A549 (cell line): ENCODE results near the gene TMEM54. TPM values are rescaled to one million over a fixed set of nuclear protein-coding genes. Genes with fewer than 3 reads are reported as not detected.

Experiments used
- ATAC-seq, 2 experiments: fragments of 200-7000 bp in 1 of 2; fragments of >200 bp in 1 of 2; cut with Nextera tagmentation in 1 of 2; cut with Tn5 transposase in 1 of 2; 3 replicates each; pipeline versions ENCODE4 v1.8.0 to v1.9.1; 2018 to 2020; ENCODE audit warnings: mild to moderate bottlenecking in 1 of 2, moderate library complexity in 1 of 2
- CTCF ChIA-PET: fragments of 300-600 bp; sonication (Branson Sonifier 250); formaldehyde crosslinking; extraction: SDS; loops from one replicate; lab custom pipeline; 2021; ENCODE audit warnings: antibody characterized with exemption, inconsistent platforms; lab: Yijun Ruan, JAX
- POLR2A ChIA-PET: fragments of 350-600 bp; formaldehyde crosslinking; extraction: SDS; loops from one replicate; lab custom pipeline; 2021; ENCODE audit warnings: antibody characterized with exemption, inconsistent platforms; lab: Yijun Ruan, JAX
- DNase-seq, 2 experiments: peaks; one replicate each; pipeline versions ENCODE4 v3.0.0 to v3.0.0-alpha.2; 2011 to 2016; ENCODE audit warnings: low read depth in 1 of 2, low spot score in 1 of 2
- FAIRE-seq: peaks from 2 replicates; lab custom pipeline; 2011; peaks lifted over from hg19 to GRCh38; lab: Jason Lieb, UNC
- H3K27ac ChIP-seq, 2 experiments: fragments of >200 bp; sonication (Bioruptor Twin); formaldehyde crosslinking; 3 replicates each; pipeline ENCODE4 v1.5.1; 2016 to 2017
- H3K4me1 ChIP-seq: fragments of >200 bp; sonication (Bioruptor Twin); formaldehyde crosslinking; 3 replicates; pipeline ENCODE4 v1.6.1; 2016
- H3K4me2 ChIP-seq: fragments of >200 bp; sonication (Bioruptor Twin); formaldehyde crosslinking; 3 replicates; pipeline ENCODE4 v1.6.1; 2016
- H3K4me3 ChIP-seq: fragments of >200 bp; sonication (Bioruptor Twin); formaldehyde crosslinking; 3 replicates; pipeline ENCODE4 v1.5.1; 2016
- H3K9me3 ChIP-seq: fragments of >200 bp; sonication (Bioruptor Twin); formaldehyde crosslinking; 3 replicates; pipeline ENCODE4 v1.6.1; 2016
- PHF8 ChIP-seq: fragments of 200-600 bp; sonication (generic); IDR thresholded peaks from 2 replicates; pipeline ENCODE4 v1.6.1; 2016; ENCODE audit warnings: low read depth, mild to moderate bottlenecking, antibody characterized with exemption, moderate library complexity, borderline replicate concordance
- RCOR1 ChIP-seq: fragments of 150-350 bp; IDR thresholded peaks from 2 replicates; pipeline ENCODE4 v1.6.1; 2014; ENCODE audit warnings: antibody characterized with exemption, low read length, low read depth
- REST ChIP-seq: fragments of 200-600 bp; sonication (generic); IDR thresholded peaks from 2 replicates; pipeline ENCODE4 v1.6.1; 2016; ENCODE audit warnings: antibody characterized with exemption, mild to moderate bottlenecking, moderate library complexity
- WGBS: methylation state at CpG from one replicate; pipeline ENCODE4 v1.1.6; 2017; ENCODE audit errors: missing lambda C conversion rate; 5-methylcytosine and 5-hydroxymethylcytosine counted together
- polyA plus RNA-seq, 4 experiments: library from polyadenylated mRNA; depleted of rRNA in 3 of 4; stranded (reverse); fragments of >200 nt; fragmentation: RNase III in 1 of 4; extraction: RNeasy Plus Mini Kit Qiagen cat#74134 plus additional on column Dnase treatment in 1 of 4; gene quantifications; 2 replicates in 3 of 4; 3 replicates in 1 of 4; pipeline ENCODE4 v1.2.3, GENCODE V29; 2011 to 2017

Gene TMEM54
- polyA plus RNA-seq, 2 of the 4 experiments (the other 2 are of a cell fraction), result 22.1 to 29.7 TPM

- ChIA-PET CTCF (interaction anchor here (0.5 to 1.8 kb wide), 4 partner anchors 18 to 446 kb away, joined by 3 to 6 read pairs (median 4); no protein-coding TSS in a partner anchor), POLR2A (no interaction called here)
- peaks cover 6% of the 10 kb centered on the region; the same call in 1 of the 3 replicates for H3K9me3 ChIP-seq
- WGBS, result 48% methylated on average over 2 of the region's 2 CpGs
- no peaks in the 10 kb centered on the region for H3K4me1 ChIP-seq
- H3K4me3 ChIP-seq, result no peak overlapping the region
- no peak for FAIRE-seq
- H3K27ac ChIP-seq, result no peak overlapping the region
- no peak overlapping the region for H3K4me2 ChIP-seq
- ATAC-seq, result no peak
- TF ChIP-seq REST, result no peak
- no peak for TF ChIP-seq RCOR1
- no peak for TF ChIP-seq PHF8
- DNase-seq, result no peak
These were observed 52.7 kb downstream of the TMEM54 start for GRCh38 chr1:32848354-32849063.

Other genes with a start within 250 kb of the TMEM54 start
- gene SYNC, start 198.6 kb downstream of the TMEM54 start, polyA plus RNA-seq (2011; rRNA removed), result 5.5 and 7.7 TPM in 2 replicates
- 10.0 to 12.0 TPM (median 11.6 TPM) in 3 replicates for gene SYNC, start 198.6 kb downstream of the TMEM54 start, polyA plus RNA-seq (2017; fragmentation: RNase III; extraction: RNeasy Plus Mini Kit Qiagen cat#74134 plus additional on column Dnase treatment)
- 103 and 105 TPM in 2 replicates for gene YARS1, start 84.0 kb downstream of the TMEM54 start, polyA plus RNA-seq (2011; rRNA removed)
- gene YARS1, start 84.0 kb downstream of the TMEM54 start, polyA plus RNA-seq (2017; fragmentation: RNase III; extraction: RNeasy Plus Mini Kit Qiagen cat#74134 plus additional on column Dnase treatment), result 83.2 to 103 TPM (median 92.5 TPM) in 3 replicates
- 39.3 and 41.9 TPM in 2 replicates for gene S100PBP, start 83.7 kb downstream of the TMEM54 start, polyA plus RNA-seq (2011; rRNA removed)
- gene S100PBP, start 83.7 kb downstream of the TMEM54 start, polyA plus RNA-seq (2017; fragmentation: RNase III; extraction: RNeasy Plus Mini Kit Qiagen cat#74134 plus additional on column Dnase treatment), result 15.9 to 17.0 TPM (median 16.1 TPM) in 3 replicates
- gene FNDC5, start 30.5 kb downstream of the TMEM54 start, polyA plus RNA-seq (2011; rRNA removed), result 0.26 and 0.78 TPM in 2 replicates
- gene FNDC5, start 30.5 kb downstream of the TMEM54 start, polyA plus RNA-seq (2017; fragmentation: RNase III; extraction: RNeasy Plus Mini Kit Qiagen cat#74134 plus additional on column Dnase treatment), result 0.35 to 0.99 TPM (median 0.98 TPM) in 3 replicates
- 0.08 and 0.34 TPM in 2 replicates for gene HPCA, start 14.9 kb downstream of the TMEM54 start, polyA plus RNA-seq (2011; rRNA removed)
- 0.21 to 0.65 TPM (median 0.30 TPM) in 3 replicates for gene HPCA, start 14.9 kb downstream of the TMEM54 start, polyA plus RNA-seq (2017; fragmentation: RNase III; extraction: RNeasy Plus Mini Kit Qiagen cat#74134 plus additional on column Dnase treatment)
- 21.7 and 22.6 TPM in 2 replicates for gene RNF19B, start 63.4 kb upstream of the TMEM54 start, polyA plus RNA-seq (2011; rRNA removed)
- 9.8 to 10.0 TPM (median 9.9 TPM) in 3 replicates for gene RNF19B, start 63.4 kb upstream of the TMEM54 start, polyA plus RNA-seq (2017; fragmentation: RNase III; extraction: RNeasy Plus Mini Kit Qiagen cat#74134 plus additional on column Dnase treatment)
- 148 and 164 TPM in 2 replicates for gene AK2, start 135.5 kb upstream of the TMEM54 start, polyA plus RNA-seq (2011; rRNA removed)
- gene AK2, start 135.5 kb upstream of the TMEM54 start, polyA plus RNA-seq (2017; fragmentation: RNase III; extraction: RNeasy Plus Mini Kit Qiagen cat#74134 plus additional on column Dnase treatment), result 174 to 179 TPM (median 178 TPM) in 3 replicates
- gene AZIN2, start 179.8 kb upstream of the TMEM54 start, polyA plus RNA-seq (2011; rRNA removed), result 1.7 and 1.9 TPM in 2 replicates
- gene AZIN2, start 179.8 kb upstream of the TMEM54 start, polyA plus RNA-seq (2017; fragmentation: RNase III; extraction: RNeasy Plus Mini Kit Qiagen cat#74134 plus additional on column Dnase treatment), result 0.83 to 1.6 TPM (median 1.6 TPM) in 3 replicates